Measurements from ENCODE around the gene DLEC1.

GRCh38 chr3:38115645-38116427, 76.8 kb downstream of the DLEC1 start:
- TF ChIP-seq, protein P1, sequence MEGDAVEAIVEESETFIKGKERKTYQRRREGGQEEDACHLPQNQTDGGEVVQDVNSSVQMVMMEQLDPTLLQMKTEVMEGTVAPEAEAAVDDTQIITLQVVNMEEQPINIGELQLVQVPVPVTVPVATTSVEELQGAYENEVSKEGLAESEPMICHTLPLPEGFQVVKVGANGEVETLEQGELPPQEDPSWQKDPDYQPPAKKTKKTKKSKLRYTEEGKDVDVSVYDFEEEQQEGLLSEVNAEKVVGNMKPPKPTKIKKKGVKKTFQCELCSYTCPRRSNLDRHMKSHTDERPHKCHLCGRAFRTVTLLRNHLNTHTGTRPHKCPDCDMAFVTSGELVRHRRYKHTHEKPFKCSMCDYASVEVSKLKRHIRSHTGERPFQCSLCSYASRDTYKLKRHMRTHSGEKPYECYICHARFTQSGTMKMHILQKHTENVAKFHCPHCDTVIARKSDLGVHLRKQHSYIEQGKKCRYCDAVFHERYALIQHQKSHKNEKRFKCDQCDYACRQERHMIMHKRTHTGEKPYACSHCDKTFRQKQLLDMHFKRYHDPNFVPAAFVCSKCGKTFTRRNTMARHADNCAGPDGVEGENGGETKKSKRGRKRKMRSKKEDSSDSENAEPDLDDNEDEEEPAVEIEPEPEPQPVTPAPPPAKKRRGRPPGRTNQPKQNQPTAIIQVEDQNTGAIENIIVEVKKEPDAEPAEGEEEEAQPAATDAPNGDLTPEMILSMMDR (IDR thresholded peaks at IDR 0.05), result no peak
- TF ChIP-seq POLR2A (IDR thresholded peaks at IDR 0.05), result no peak

Data from lower leg skin (tissue), 3 donors.